Trophoblast cell (in vitro differentiated cells and primary cell): ENCODE measurements around the gene HAND2.

ENCODE experiments used
- DNase-seq, 2 donors: peaks; one replicate each; pipeline ENCODE4 v3.0.0-alpha.2; 2016
- H2AFZ ChIP-seq: 2 replicates; pipeline ENCODE4 v1.6.1; 2013; ENCODE audit warnings: low read length, moderate library complexity, mild to moderate bottlenecking; ENCODE audit not compliant: insufficient read depth, poor library complexity
- H2AK5ac ChIP-seq: 2 replicates; pipeline ENCODE4 v1.6.1; 2013; ENCODE audit warnings: mild to moderate bottlenecking, low read length
- H2BK120ac ChIP-seq: 2 replicates; pipeline ENCODE4 v1.6.1; 2013; ENCODE audit warnings: low read length, mild to moderate bottlenecking, moderate library complexity; ENCODE audit not compliant: insufficient read depth, poor library complexity
- H2BK12ac ChIP-seq: 2 replicates; pipeline ENCODE4 v1.6.1; 2013; ENCODE audit warnings: mild to moderate bottlenecking, low read length, moderate library complexity
- H2BK5ac ChIP-seq: 2 replicates; pipeline ENCODE4 v1.6.1; 2013; ENCODE audit warnings: low read length, low read depth, moderate library complexity, mild to moderate bottlenecking; ENCODE audit not compliant: poor library complexity
- H3K14ac ChIP-seq: 2 replicates; pipeline ENCODE4 v1.6.1; 2013; ENCODE audit warnings: mild to moderate bottlenecking, low read length
- H3K18ac ChIP-seq: 2 replicates; pipeline ENCODE4 v1.6.1; 2013; ENCODE audit warnings: mild to moderate bottlenecking, low read length
- H3K23ac ChIP-seq: 2 replicates; pipeline ENCODE4 v1.6.1; 2013; ENCODE audit warnings: low read length
- H3K27ac ChIP-seq: 2 replicates; pipeline ENCODE4 v1.5.1; 2013; ENCODE audit warnings: low read depth, mild to moderate bottlenecking, inconsistent platforms, low read length, moderate library complexity
- H3K27me3 ChIP-seq: 2 replicates; pipeline ENCODE4 v1.6.1; 2013; ENCODE audit warnings: inconsistent platforms, mild to moderate bottlenecking, low read length, moderate library complexity; ENCODE audit not compliant: insufficient read depth
- H3K36me3 ChIP-seq, 2 experiments: 1 replicate in 1 of 2; 2 replicates in 1 of 2; pipeline ENCODE4 v1.6.1; 2013; ENCODE audit warnings: low read length in 2 of 2, mild to moderate bottlenecking in 2 of 2, moderate library complexity in 1 of 2; ENCODE audit not compliant: insufficient read depth in 2 of 2, control insufficient read depth in 1 of 2
- H3K4ac ChIP-seq: 2 replicates; pipeline ENCODE4 v1.6.1; 2013; ENCODE audit warnings: low read depth, mild to moderate bottlenecking, low read length, moderate library complexity
- H3K4me1 ChIP-seq, 2 experiments: 1 replicate in 1 of 2; 2 replicates in 1 of 2; pipeline ENCODE4 v1.6.1; 2013; ENCODE audit warnings: low read length in 2 of 2, mild to moderate bottlenecking in 2 of 2, moderate library complexity in 1 of 2; ENCODE audit not compliant: insufficient read depth in 2 of 2, control insufficient read depth in 1 of 2
- H3K4me2 ChIP-seq: 2 replicates; pipeline ENCODE4 v1.6.1; 2013; ENCODE audit warnings: inconsistent platforms, mild to moderate bottlenecking, low read length, moderate library complexity
- H3K4me3 ChIP-seq: 2 replicates; pipeline ENCODE4 v1.5.1; 2013; ENCODE audit warnings: mild to moderate bottlenecking, low read depth, low read length, inconsistent platforms
- H3K79me1 ChIP-seq: one replicate; pipeline ENCODE4 v1.6.1; 2013; ENCODE audit warnings: low read length
- H3K79me2 ChIP-seq: 2 replicates; pipeline ENCODE4 v1.6.1; 2013; ENCODE audit warnings: low read length, mild to moderate bottlenecking; ENCODE audit not compliant: control insufficient read depth, insufficient read depth, poor library complexity
- H3K9ac ChIP-seq: 2 replicates; pipeline ENCODE4 v1.6.1; 2013; ENCODE audit warnings: mild to moderate bottlenecking, low read length
- H3K9me3 ChIP-seq: 2 replicates; pipeline ENCODE4 v1.6.1; 2013; ENCODE audit warnings: low read depth, mild to moderate bottlenecking, control low read depth, inconsistent platforms, low read length; ENCODE audit not compliant: insufficient read depth
- H4K12ac ChIP-seq: 2 replicates; pipeline ENCODE4 v1.6.1; 2013; ENCODE audit warnings: low read depth, mild to moderate bottlenecking, low read length, moderate library complexity
- H4K8ac ChIP-seq: 2 replicates; pipeline ENCODE4 v1.6.1; 2013; ENCODE audit warnings: low read depth, mild to moderate bottlenecking, low read length, moderate library complexity
- H4K91ac ChIP-seq: one replicate; pipeline ENCODE4 v1.6.1; 2013; ENCODE audit warnings: low read depth, mild to moderate bottlenecking, low read length, moderate library complexity
- WGBS: extraction: QIAGEN DNeasy Blood & Tissue Kit; methylation state at CpG from one replicate; pipeline ENCODE4 v1.1.7; 2013; ENCODE audit warnings: missing lambda C conversion rate; ENCODE audit not compliant: insufficient read length, insufficient coverage; ENCODE audit errors: extremely low coverage; 5-methylcytosine and 5-hydroxymethylcytosine counted together

Gene HAND2

GRCh38 chr4:173503330-173504180 is 26.5 kb downstream of the HAND2 start:
- Histone ChIP-seq H3K4me3 (no peak overlapping the region), H3K79me2 (no peaks in the 10 kb centered on the region), H3K4ac (no peak overlapping the region), H3K79me1 (no peaks in the 10 kb centered on the region), H2BK5ac (no peak overlapping the region), H2BK120ac (no peak overlapping the region), H2AFZ (no peak overlapping the region), H3K4me2 (no peak overlapping the region), H3K14ac (no peak overlapping the region), H3K23ac (no peak overlapping the region), H3K27me3 (peaks cover 63% of the 10 kb centered on the region), H4K12ac (no peak overlapping the region), H3K4me1 (peaks cover 4 to 13% of the 10 kb centered on the region in 2 experiments), H2AK5ac (no peak overlapping the region), H4K8ac (no peak overlapping the region), H3K36me3 (peaks cover 4 to 11% of the 10 kb centered on the region in 2 experiments), H3K9ac (no peak overlapping the region), H4K91ac (no peak overlapping the region), H2BK12ac (no peak overlapping the region), H3K18ac (no peak overlapping the region), H3K9me3 (peaks cover 10% of the 10 kb centered on the region), H3K27ac (no peak overlapping the region)
- no CpG with 5 or more reads among the region's 13 CpGs for WGBS
- no peak for DNase-seq

- Histone ChIP-seq H3K4me2 (no peak overlapping the region), H3K79me1 (no peaks in the 10 kb centered on the region), H2BK120ac (no peak overlapping the region), H3K4ac (no peak overlapping the region), H4K12ac (no peak overlapping the region), H3K9me3 (peaks cover 10% of the 10 kb centered on the region), H2AK5ac (no peak overlapping the region), H3K4me3 (no peak overlapping the region), H3K18ac (no peak overlapping the region), H3K36me3 (peaks cover 4 to 8% of the 10 kb centered on the region in 2 experiments), H3K27me3 (peaks cover 51% of the 10 kb centered on the region), H3K14ac (no peak overlapping the region), H2BK12ac (no peak overlapping the region), H3K4me1 (peaks cover 2 to 10% of the 10 kb centered on the region in 2 experiments), H2BK5ac (no peak overlapping the region), H4K8ac (no peak overlapping the region), H2AFZ (no peak overlapping the region), H3K27ac (no peak overlapping the region), H3K9ac (no peak overlapping the region), H3K79me2 (no peaks in the 10 kb centered on the region), H4K91ac (no peak overlapping the region), H3K23ac (no peak overlapping the region)
- no peak for DNase-seq
- WGBS: no CpG with 5 or more reads among the region's 5 CpGs
These were observed 27.7 kb downstream of the HAND2 start for GRCh38 chr4:173502282-173502681.

- Histone ChIP-seq H4K91ac (no peak overlapping the region), H3K27me3 (peaks cover 46% of the 10 kb centered on the region), H2AK5ac (no peak overlapping the region), H2BK5ac (no peak overlapping the region), H3K14ac (no peak overlapping the region), H4K8ac (no peak overlapping the region), H3K18ac (no peak overlapping the region), H3K4me3 (peak overlapping the region; percentile 34), H2BK120ac (no peak overlapping the region), H3K23ac (no peak overlapping the region), H3K4ac (no peak overlapping the region), H3K9me3 (peaks cover 10% of the 10 kb centered on the region), H3K9ac (no peak overlapping the region), H4K12ac (no peak overlapping the region), H2BK12ac (no peak overlapping the region), H3K36me3 (peaks cover 4 to 8% of the 10 kb centered on the region in 2 experiments), H3K79me2 (no peaks in the 10 kb centered on the region), H3K27ac (no peak overlapping the region), H2AFZ (no peak overlapping the region), H3K79me1 (no peaks in the 10 kb centered on the region), H3K4me2 (peak overlapping the region; percentile 66), H3K4me1 (peaks cover 0 to 12% of the 10 kb centered on the region in 2 experiments)
- no peak for DNase-seq
- WGBS: no CpG with 5 or more reads among the region's 21 CpGs
These were observed 28.4 kb downstream of the HAND2 start for GRCh38 chr4:173501592-173502150.

GRCh38 chr4:173500841-173501591 is 29.0 kb downstream of the HAND2 start:
- H4K8ac ChIP-seq: peak overlapping the region; percentile 36
- H3K4me3 ChIP-seq: peak overlapping the region; percentile 58
- no peak overlapping the region for H3K4ac ChIP-seq
- H3K79me2 ChIP-seq: no peaks in the 10 kb centered on the region
- peaks cover 10% of the 10 kb centered on the region for H3K9me3 ChIP-seq
- no peak overlapping the region for H2AK5ac ChIP-seq
- H2AFZ ChIP-seq: no peak overlapping the region
- H3K23ac ChIP-seq: no peak overlapping the region
- no peak overlapping the region for H2BK5ac ChIP-seq
- peak overlapping the region; percentile 66 for H3K4me2 ChIP-seq
- H3K27ac ChIP-seq: no peak overlapping the region
- H3K9ac ChIP-seq: no peak overlapping the region
- no CpG with 5 or more reads among the region's 48 CpGs for WGBS
- H3K4me1 ChIP-seq: peaks cover 0 to 12% of the 10 kb centered on the region in 2 experiments
- H4K91ac ChIP-seq: no peak overlapping the region
- H3K27me3 ChIP-seq: peaks cover 45% of the 10 kb centered on the region
- H2BK12ac ChIP-seq: no peak overlapping the region
- no peaks in the 10 kb centered on the region for H3K79me1 ChIP-seq
- no peak for DNase-seq
- H4K12ac ChIP-seq: no peak overlapping the region
- H3K18ac ChIP-seq: no peak overlapping the region
- no peak overlapping the region for H3K14ac ChIP-seq
- no peak overlapping the region for H2BK120ac ChIP-seq
- peaks cover 4 to 8% of the 10 kb centered on the region in 2 experiments for H3K36me3 ChIP-seq
